HL-60 (cell line): Measurements from ENCODE around the gene DCHS1.

Source experiments
- CTCF ChIP-seq: IDR thresholded peaks from one replicate; pipeline ENCODE4 v1.5.1; 2011; ENCODE audit warnings: low read length, control low read depth, inconsistent platforms; ENCODE audit not compliant: insufficient read depth
- POLR2AphosphoS5 ChIP-seq: IDR thresholded peaks from 2 replicates; pipeline ENCODE4 v1.6.1; 2012; ENCODE audit warnings: low read depth
- REST ChIP-seq: IDR thresholded peaks from 2 replicates; pipeline ENCODE4 v1.6.1; 2012; ENCODE audit warnings: low read depth; ENCODE audit not compliant: insufficient replicate concordance
- SPI1 ChIP-seq: IDR thresholded peaks from 2 replicates; pipeline ENCODE4 v1.6.1; 2012; ENCODE audit warnings: low read depth, mild to moderate bottlenecking, borderline replicate concordance

GRCh38 chr11:6677018-6677417 lies 21.4 kb upstream of the DCHS1 start:
- TF ChIP-seq POLR2AphosphoS5, result no peak
- no peak for TF ChIP-seq CTCF
- no peak for TF ChIP-seq SPI1
- no peak for TF ChIP-seq REST
